Testis (tissue), 3 donors: ENCODE measurements around the gene TNRC6C. TPM values are rescaled to one million over a fixed set of nuclear protein-coding genes. Genes with fewer than 3 reads are reported as not detected.
A peak's percentile ranks its signal among the peaks of the same experiment; 100 is the strongest.

Experiments
- DNase-seq: peaks from one replicate; pipeline ENCODE4 v3.0.0-alpha.2; 2019
- H3K27ac ChIP-seq, 2 donors: fragments of 200-600 bp; sonication (generic); one replicate each; pipeline ENCODE4 v1.5.1; 2019
- H3K27me3 ChIP-seq: fragments of 200-600 bp; sonication (generic); one replicate; pipeline ENCODE4 v1.5.1; 2019
- H3K36me3 ChIP-seq: fragments of 200-600 bp; sonication (generic); one replicate; pipeline ENCODE4 v1.5.1; 2017; ENCODE audit warnings: low read depth; ENCODE audit errors: missing control alignments
- H3K4me1 ChIP-seq: fragments of 200-600 bp; sonication (generic); one replicate; pipeline ENCODE4 v1.5.1; 2019
- H3K4me3 ChIP-seq, 2 donors: fragments of 200-600 bp; sonication (generic); one replicate each; pipeline ENCODE4 v1.5.1; 2017 to 2019
- H3K9me3 ChIP-seq: fragments of 200-600 bp; sonication (generic); one replicate; pipeline ENCODE4 v1.5.1; 2017
- POLR2A ChIP-seq: fragments of 450-650 bp; IDR thresholded peaks from one replicate; pipeline ENCODE4 v1.6.1; 2017; ENCODE audit warnings: antibody characterized with exemption, mild to moderate bottlenecking, moderate library complexity
- WGBS, 2 donors: methylation state at CpG; one replicate each; pipeline ENCODE4 v1.1.5; 2018; 5-methylcytosine and 5-hydroxymethylcytosine counted together
- intact Hi-C: fragments of 100-400 bp; cut with DNase I; formaldehyde crosslinking; loops from one replicate; pipeline ENCODE4 v1.15.1; 2023; ENCODE audit warnings: low total_unique reads
- polyA plus RNA-seq: library from polyadenylated mRNA; stranded (reverse); fragments of 350-450 nt; fragmentation: Illumina TruSeq; extraction: RNeasy Lipid Tissue Mini Kit (QIAGEN cat#74804); gene quantifications from one replicate; pipeline ENCODE4 v1.2.3, GENCODE V29; 2014; ENCODE audit warnings: low read depth, low replicate concordance; ENCODE audit not compliant: insufficient read depth
- total RNA-seq, 2 donors: library from RNA; depleted of rRNA; stranded (reverse); fragments of >200 nt; gene quantifications; one replicate each; pipeline ENCODE4 v1.2.3, GENCODE V29; 2016
- TF ChIP-seq, protein P1 (sequence below), 3 experiments: fragments of 450-650 bp in 2 of 3; fragments of 200-600 bp in 1 of 3; sonication (generic) in 1 of 3; IDR thresholded peaks; one replicate each; pipeline ENCODE4 v1.5.1; 2016 to 2019; ENCODE audit warnings: antibody characterized with exemption in 3 of 3, mild to moderate bottlenecking in 2 of 3, moderate library complexity in 1 of 3

Gene TNRC6C
- total and polyA plus RNA-seq, 3 donors from 2014 or later, result 26.2 to 35.6 (median 27.4) TPM

GRCh38 chr17:78132084-78132676, 173.7 kb downstream of the TNRC6C start:
- TF ChIP-seq, protein P1, sequence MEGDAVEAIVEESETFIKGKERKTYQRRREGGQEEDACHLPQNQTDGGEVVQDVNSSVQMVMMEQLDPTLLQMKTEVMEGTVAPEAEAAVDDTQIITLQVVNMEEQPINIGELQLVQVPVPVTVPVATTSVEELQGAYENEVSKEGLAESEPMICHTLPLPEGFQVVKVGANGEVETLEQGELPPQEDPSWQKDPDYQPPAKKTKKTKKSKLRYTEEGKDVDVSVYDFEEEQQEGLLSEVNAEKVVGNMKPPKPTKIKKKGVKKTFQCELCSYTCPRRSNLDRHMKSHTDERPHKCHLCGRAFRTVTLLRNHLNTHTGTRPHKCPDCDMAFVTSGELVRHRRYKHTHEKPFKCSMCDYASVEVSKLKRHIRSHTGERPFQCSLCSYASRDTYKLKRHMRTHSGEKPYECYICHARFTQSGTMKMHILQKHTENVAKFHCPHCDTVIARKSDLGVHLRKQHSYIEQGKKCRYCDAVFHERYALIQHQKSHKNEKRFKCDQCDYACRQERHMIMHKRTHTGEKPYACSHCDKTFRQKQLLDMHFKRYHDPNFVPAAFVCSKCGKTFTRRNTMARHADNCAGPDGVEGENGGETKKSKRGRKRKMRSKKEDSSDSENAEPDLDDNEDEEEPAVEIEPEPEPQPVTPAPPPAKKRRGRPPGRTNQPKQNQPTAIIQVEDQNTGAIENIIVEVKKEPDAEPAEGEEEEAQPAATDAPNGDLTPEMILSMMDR (IDR thresholded peaks at IDR 0.05), result no peak
- TF ChIP-seq POLR2A, result no peak
- H3K27me3 ChIP-seq, result no peaks in the 10 kb centered on the region
- intact Hi-C loops, result no loop called here
- 45 to 50% methylated on average over 4 to 34 of the region's 38 CpGs for WGBS, 2 donors
- no peaks in the 10 kb centered on the region for H3K9me3 ChIP-seq
- H3K4me3 ChIP-seq, result peak overlapping the region in 1 of 2 donors; percentile 39
- peaks cover 19% of the 10 kb centered on the region for H3K4me1 ChIP-seq
- no peak for DNase-seq
- H3K36me3 ChIP-seq, result no peaks in the 10 kb centered on the region
- H3K27ac ChIP-seq, result no peak overlapping the region

DNA sequence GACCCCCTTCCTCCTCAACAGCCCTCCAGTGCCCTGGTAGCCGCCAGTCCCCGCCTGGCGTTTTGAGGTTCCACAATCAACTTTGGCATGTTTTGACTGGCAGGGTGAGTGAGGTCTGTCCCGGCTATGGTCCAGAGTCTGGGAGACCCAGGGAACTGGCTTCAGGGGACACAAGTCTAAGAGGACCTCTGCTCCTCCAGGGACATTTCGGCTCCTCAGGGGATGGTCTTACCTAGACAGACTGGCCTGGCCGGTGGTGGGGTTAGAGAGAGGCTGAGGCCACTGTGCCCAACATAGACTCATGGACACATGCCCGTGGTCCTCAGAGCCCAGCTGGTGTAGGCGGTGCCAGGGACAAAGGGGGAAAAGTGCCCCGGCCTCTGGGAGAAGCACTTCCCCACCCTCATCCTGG, 174.3 kb downstream of the TNRC6C start:
- Histone ChIP-seq H3K4me1 (peaks cover 13% of the 10 kb centered on the region), H3K4me3 (no peak overlapping the region), H3K27me3 (no peaks in the 10 kb centered on the region), H3K27ac (no peak overlapping the region), H3K36me3 (no peaks in the 10 kb centered on the region), H3K9me3 (no peaks in the 10 kb centered on the region)
- WGBS, 2 donors, result 88 to 94% methylated on average over 5 to 7 of the region's 9 CpGs
- intact Hi-C loops, result no loop called here
- TF ChIP-seq POLR2A, result no peak
- DNase-seq, result no peak

GRCh38 chr17:78133179-78133951, 174.9 kb downstream of the TNRC6C start:
- Histone ChIP-seq H3K4me3 (no peak overlapping the region), H3K27ac (no peak overlapping the region), H3K9me3 (no peaks in the 10 kb centered on the region), H3K27me3 (no peaks in the 10 kb centered on the region), H3K4me1 (peaks cover 7% of the 10 kb centered on the region), H3K36me3 (no peaks in the 10 kb centered on the region)
- no peak for TF ChIP-seq POLR2A
- TF ChIP-seq, protein P1 (IDR thresholded peaks at IDR 0.05), result no peak
- WGBS, 2 donors, result 90% methylated on average over 11 to 30 of the region's 30 CpGs
- DNase-seq, result no peak
- intact Hi-C loops, result no loop called here

- no peaks in the 10 kb centered on the region for H3K9me3 ChIP-seq
- no peak for TF ChIP-seq POLR2A
- TF ChIP-seq, protein P1 (IDR thresholded peaks at IDR 0.05), result peak in 1 of 3 experiments; percentile 14
- H3K36me3 ChIP-seq, result no peaks in the 10 kb centered on the region
- intact Hi-C loops, result no loop called here
- H3K4me1 ChIP-seq, result peaks cover under 1% of the 10 kb centered on the region
- H3K27ac ChIP-seq, result no peak overlapping the region
- no peaks in the 10 kb centered on the region for H3K27me3 ChIP-seq
- H3K4me3 ChIP-seq, result no peak overlapping the region
- DNase-seq, result no peak
- WGBS, 2 donors, result 78 to 79% methylated on average over 20 to 39 of the region's 39 CpGs
These were observed 175.7 kb downstream of the TNRC6C start for GRCh38 chr17:78133971-78134898.

DNA sequence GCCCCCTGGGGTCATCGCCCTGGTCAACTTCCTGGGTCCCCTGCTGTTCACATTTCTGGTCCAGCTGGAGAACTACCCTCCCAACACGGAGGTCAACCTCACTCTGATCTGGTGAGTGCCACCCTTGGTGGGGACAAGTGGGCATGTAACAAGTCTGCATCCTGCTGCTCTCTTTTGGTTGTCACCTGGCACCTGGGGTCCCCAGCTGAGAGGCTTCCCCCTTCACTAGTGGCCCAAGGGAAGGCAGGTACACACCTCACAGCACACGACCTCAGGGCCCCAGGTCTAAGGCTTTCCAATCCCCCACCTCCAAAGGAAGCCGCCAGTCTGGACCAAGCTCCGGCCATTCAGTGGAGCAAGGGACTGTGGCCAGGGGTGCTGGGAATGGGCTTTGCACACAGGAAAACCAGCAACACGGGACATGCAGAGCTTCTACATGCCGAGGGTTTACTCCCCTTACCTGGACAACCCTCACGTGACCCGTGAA, 176.4 kb downstream of the TNRC6C start:
- Histone ChIP-seq H3K9me3 (no peaks in the 10 kb centered on the region), H3K27me3 (no peaks in the 10 kb centered on the region), H3K36me3 (no peaks in the 10 kb centered on the region), H3K4me3 (no peak overlapping the region), H3K27ac (no peak overlapping the region), H3K4me1 (no peaks in the 10 kb centered on the region)
- 90 to 91% methylated on average over 5 to 9 of the region's 9 CpGs for WGBS, 2 donors
- no peak for TF ChIP-seq POLR2A
- TF ChIP-seq, protein P1 (IDR thresholded peaks at IDR 0.05), result no peak
- intact Hi-C loops, result no loop called here
- no peak for DNase-seq
